Bronchial epithelial cell (primary cell): Measurements from ENCODE around the gene TRPM3. TPM values are rescaled to one million over a fixed set of nuclear protein-coding genes. Genes with fewer than 3 reads are reported as not detected.

Experiments
- DNase-seq: peaks from one replicate; pipeline ENCODE4 v3.0.0-alpha.2; 2010; ENCODE audit warnings: low read depth
- FAIRE-seq: peaks from 2 replicates; lab custom pipeline; 2011; peaks lifted over from hg19 to GRCh38; lab: Jason Lieb, UNC
- H3K27me3 ChIP-seq: 2 replicates; pipeline ENCODE4 v1.5.1; 2011; ENCODE audit warnings: low read length; ENCODE audit not compliant: control insufficient read depth, insufficient read depth
- H3K36me3 ChIP-seq: 2 replicates; pipeline ENCODE4 v1.5.1; 2011; ENCODE audit warnings: low read length; ENCODE audit not compliant: control insufficient read depth, insufficient read depth
- H3K4me3 ChIP-seq: 2 replicates; pipeline ENCODE4 v1.5.1; 2011; ENCODE audit warnings: mild to moderate bottlenecking, low read depth, low read length, control low read depth
- CTCF ChIP-seq: IDR thresholded peaks from 2 replicates; pipeline ENCODE4 v1.5.1; 2011; ENCODE audit warnings: mild to moderate bottlenecking, moderate library complexity, low read length, control low read depth, inconsistent platforms; ENCODE audit not compliant: insufficient read depth, severe bottlenecking
- total RNA-seq: library from RNA; depleted of rRNA; stranded (reverse); fragments of >200 nt; gene quantifications from 2 replicates; pipeline ENCODE4 v1.2.1, GENCODE V29; 2014

Gene TRPM3
- total RNA-seq, 1 donor from 2014 or later: not detected

- no peaks in the 10 kb centered on the region for H3K36me3 ChIP-seq
- DNase-seq: no peak
- FAIRE-seq: no peak
- no peak overlapping the region for H3K4me3 ChIP-seq
- TF ChIP-seq CTCF: no peak
- no peaks in the 10 kb centered on the region for H3K27me3 ChIP-seq
Measured at GRCh38 chr9:70814597-70814996, 306.8 kb downstream of the TRPM3 start.

GRCh38 chr9:70813141-70813540 is 308.3 kb downstream of the TRPM3 start:
- no peak for FAIRE-seq
- TF ChIP-seq CTCF: no peak
- Histone ChIP-seq H3K4me3 (no peak overlapping the region), H3K27me3 (no peaks in the 10 kb centered on the region), H3K36me3 (no peaks in the 10 kb centered on the region)
- no peak for DNase-seq

- no peak for TF ChIP-seq CTCF
- no peak for FAIRE-seq
- no peaks in the 10 kb centered on the region for H3K36me3 ChIP-seq
- DNase-seq: no peak
- no peak overlapping the region for H3K4me3 ChIP-seq
- no peaks in the 10 kb centered on the region for H3K27me3 ChIP-seq
Measured at GRCh38 chr9:70811638-70812037, 309.8 kb downstream of the TRPM3 start.

GRCh38 chr9:70806875-70807274 is 314.5 kb downstream of the TRPM3 start:
- DNase-seq (no peak), FAIRE-seq (no peak)
- Histone ChIP-seq H3K4me3 (no peak overlapping the region), H3K36me3 (no peaks in the 10 kb centered on the region), H3K27me3 (no peaks in the 10 kb centered on the region)
- no peak for TF ChIP-seq CTCF

GRCh38 chr9:70805949-70806348 is 315.5 kb downstream of the TRPM3 start:
- Histone ChIP-seq H3K4me3 (no peak overlapping the region), H3K27me3 (no peaks in the 10 kb centered on the region), H3K36me3 (no peaks in the 10 kb centered on the region)
- FAIRE-seq: no peak
- no peak for DNase-seq
- TF ChIP-seq CTCF: no peak

GRCh38 chr9:70802758-70803436 is 318.5 kb downstream of the TRPM3 start:
- no peak for DNase-seq
- no peak overlapping the region for H3K4me3 ChIP-seq
- no peaks in the 10 kb centered on the region for H3K36me3 ChIP-seq
- no peak for TF ChIP-seq CTCF
- H3K27me3 ChIP-seq: no peaks in the 10 kb centered on the region
- FAIRE-seq: no peak
